GM20431 (cell line): ENCODE data around the gene LINC00632.
"Not testable (repeated sequence)": the region's sequence is repeated elsewhere in the genome, so short reads cannot be mapped to it uniquely, and the experiment has no call there.

Experiments
- in situ Hi-C: fragments of 300-500 bp; cut with MseI, MboI; formaldehyde crosslinking; loops from one replicate; pipeline ENCODE4 v1.15.0; 2020; ENCODE audit warnings: low sequenced_read_pairs; ENCODE audit not compliant: unreplicated experiment

Gene LINC00632

DNA sequence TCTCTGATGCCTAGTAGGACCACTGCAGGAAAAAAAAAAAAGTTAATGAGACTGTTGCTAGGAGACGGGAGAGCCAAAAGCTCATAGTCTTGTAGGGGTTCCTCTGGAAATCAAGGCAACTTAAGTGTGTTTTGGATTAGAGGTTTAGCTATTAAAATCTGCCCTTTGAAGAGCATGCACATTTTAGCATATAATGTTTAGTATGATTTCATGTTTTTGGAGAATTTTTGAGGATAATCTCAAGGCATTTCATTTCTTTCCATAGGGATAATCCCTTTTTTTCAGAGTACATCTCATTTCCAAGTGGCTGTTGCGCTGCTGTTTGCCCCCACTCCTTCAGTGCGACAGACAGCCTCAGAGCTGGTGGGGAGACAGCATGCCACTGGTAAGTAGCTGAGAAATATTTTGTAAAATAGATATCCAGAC lies at the start of gene LINC00632:
Gene LINC00632 (plus strand): TSS at position 339 of the 426 bp plus-strand sequence.
- in situ Hi-C loops = no loop called here

GRCh38 chrX:140661643-140662042 lies 47.9 kb upstream of the LINC00632 start:
- in situ Hi-C loops = no loop called here

DNA sequence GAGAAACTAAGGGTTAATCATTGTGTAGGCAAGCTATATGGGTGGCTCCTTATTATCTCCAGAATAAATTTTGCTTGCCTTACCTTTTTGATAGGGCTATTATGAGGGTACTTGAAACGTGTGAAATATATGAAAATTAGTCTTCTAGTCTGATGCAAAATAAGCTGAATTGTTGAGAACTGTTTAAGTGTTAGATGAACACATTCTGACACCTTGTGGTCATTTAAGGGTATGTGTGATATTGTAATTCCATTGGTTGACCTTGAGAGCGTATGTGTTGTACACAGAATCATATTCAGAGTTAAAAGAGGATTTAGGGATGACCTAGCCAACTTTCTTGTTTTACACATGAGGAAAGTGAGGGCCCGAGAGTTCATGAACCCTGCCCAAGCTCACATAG lies 44.6 kb upstream of the LINC00632 start:
- in situ Hi-C loops = no loop called here

DNA sequence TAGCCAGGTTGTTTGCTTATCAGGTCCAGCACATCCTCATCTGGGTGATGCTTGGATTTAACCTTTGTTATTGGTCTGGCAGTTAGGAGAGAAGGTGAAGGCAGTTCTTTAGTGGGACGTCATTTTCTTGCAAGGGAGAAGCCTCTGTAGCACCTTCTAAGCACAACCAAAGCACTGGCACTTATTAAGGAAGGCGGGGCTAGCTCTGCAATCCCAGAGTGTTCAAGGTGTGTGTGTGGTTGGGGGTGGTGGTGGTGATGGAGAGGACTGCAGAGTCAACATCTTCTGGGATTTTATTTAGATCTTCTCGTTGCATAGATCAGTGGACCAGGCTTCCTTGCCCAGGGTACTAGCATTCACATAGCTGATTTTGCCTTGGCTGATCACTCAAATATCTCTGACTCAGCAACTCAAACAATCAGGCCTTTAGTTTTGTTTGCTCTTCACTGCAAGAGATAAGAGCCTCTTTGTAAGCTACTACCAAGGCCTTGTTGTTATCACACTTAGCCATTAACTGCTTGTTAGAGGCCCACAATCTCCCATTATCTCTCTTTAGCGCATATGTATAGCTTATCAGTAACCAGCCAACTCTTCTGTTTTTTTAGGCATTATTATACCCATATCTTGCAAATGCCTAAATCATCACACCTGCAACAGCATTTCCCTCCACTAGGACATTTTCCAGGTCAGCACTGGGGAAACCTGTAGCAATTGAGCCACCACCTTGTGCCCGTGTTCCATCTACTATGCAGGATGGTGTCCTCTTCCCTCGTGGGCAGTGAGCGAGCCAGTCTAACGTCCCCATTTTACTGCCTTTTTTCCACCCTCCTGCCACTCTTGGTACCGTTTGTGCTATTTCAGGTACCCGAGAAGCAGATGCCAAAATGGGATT lies 36.5 kb upstream of the LINC00632 start:
- in situ Hi-C loops = no loop called here

DNA sequence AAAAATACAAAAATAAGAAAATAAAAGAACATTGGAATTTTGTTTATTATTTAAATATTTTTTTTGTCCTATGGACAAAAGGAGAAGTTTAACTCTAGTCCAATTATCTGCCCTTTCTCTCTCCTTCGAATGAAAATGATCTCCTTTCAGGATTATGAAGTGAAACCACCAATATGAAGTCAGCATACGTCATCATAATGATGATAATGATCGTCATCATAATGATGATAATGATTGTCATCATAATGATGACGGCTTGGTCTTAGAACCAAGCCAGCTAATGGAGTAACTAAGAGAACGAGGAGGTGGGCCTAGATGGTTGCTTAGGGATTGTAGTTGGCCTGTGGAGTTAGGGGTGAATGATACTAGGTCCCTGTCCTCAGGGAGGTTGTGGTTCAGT lies 21.9 kb upstream of the LINC00632 start:
- in situ Hi-C loops = no loop called here

- in situ Hi-C loops = not testable (repeated sequence)
These were observed 18.0 kb upstream of the LINC00632 start for GRCh38 chrX:140691596-140691995.

- in situ Hi-C loops = no loop called here
These were observed 11.9 kb upstream of the LINC00632 start for GRCh38 chrX:140697618-140698017.

- in situ Hi-C loops = no loop called here
These were observed 8.1 kb upstream of the LINC00632 start for GRCh38 chrX:140701480-140701879.

GRCh38 chrX:140710710-140711109 lies 1.2 kb downstream of the LINC00632 start:
- in situ Hi-C loops = no loop called here

DNA sequence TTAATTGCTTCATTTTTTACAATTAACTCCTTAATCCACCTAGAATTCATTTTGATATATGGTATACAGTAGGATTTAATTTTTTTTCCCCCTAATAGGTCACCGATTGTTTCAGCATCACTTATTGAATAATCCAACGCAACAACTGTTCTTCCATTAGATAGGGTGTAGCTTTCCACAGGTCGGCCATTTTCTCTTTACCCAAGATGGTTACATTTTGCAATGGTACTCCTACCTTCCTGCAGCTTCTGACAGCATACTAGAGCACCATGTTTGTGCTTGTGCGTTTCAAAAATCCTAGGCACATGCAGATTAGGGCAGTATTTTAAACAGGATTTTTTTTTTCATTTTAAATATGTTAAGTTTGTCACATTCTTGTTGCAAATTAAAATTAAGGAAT lies 2.3 kb downstream of the LINC00632 start:
- in situ Hi-C loops = no loop called here

DNA sequence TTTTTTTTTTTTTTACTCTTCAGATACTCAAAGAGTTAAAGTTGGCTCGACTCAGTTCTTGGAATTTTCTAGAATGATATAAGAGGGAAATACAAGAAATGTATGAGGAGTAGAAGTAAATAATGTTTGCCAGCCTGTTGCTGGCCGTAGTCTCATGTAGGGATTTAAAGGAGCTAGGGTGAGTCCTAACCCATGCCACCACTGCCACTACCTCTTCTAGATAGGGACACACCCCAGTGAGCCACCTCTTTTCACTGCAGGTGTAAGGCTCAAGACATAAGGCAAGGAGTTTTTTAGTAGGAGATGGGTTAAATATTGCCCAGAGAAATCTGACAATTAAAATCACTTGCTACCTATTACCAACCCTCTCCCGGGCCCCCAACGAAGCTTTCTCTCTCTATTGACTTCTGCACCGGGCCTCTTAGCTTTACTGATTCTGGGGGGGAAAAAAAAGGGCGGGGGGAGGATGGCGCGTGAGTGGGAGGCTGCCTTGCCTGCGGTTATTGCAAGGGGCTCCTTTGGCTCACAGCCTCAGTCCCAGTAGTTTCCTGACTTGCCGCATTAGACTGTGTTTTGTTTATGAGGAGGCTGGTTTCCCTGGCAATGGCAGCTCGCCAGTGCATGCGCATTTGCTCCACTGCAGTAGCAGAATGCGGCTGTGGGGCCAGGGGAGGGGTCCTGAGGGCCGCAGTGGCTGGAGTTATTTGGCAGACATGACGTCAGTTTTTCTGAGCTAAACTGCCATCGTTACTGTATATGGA lies 3.0 kb downstream of the LINC00632 start:
- in situ Hi-C loops = no loop called here

GRCh38 chrX:140713174-140713539 lies 3.6 kb downstream of the LINC00632 start:
- in situ Hi-C loops = no loop called here

- in situ Hi-C loops = no loop called here
These were observed 6.2 kb downstream of the LINC00632 start for GRCh38 chrX:140715787-140716186.

- in situ Hi-C loops = no loop called here
These were observed 13.7 kb downstream of the LINC00632 start for GRCh38 chrX:140723121-140723715.

DNA sequence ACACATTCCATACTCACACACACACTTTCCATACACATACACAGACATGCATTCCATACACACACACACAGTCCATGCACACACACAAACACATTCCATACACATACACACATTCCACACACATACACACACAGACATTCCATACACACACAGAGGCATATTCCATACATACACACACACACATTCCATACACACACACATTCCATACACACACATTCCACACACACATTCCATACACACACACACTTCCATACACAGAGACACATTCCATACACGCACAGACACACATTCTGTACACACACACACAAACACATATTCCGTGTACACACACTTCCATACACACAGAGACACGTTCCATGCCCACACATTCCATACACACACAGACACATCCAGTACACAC lies 14.8 kb downstream of the LINC00632 start:
- in situ Hi-C loops = no loop called here

GRCh38 chrX:140724736-140725135 lies 15.2 kb downstream of the LINC00632 start:
- in situ Hi-C loops = no loop called here

DNA sequence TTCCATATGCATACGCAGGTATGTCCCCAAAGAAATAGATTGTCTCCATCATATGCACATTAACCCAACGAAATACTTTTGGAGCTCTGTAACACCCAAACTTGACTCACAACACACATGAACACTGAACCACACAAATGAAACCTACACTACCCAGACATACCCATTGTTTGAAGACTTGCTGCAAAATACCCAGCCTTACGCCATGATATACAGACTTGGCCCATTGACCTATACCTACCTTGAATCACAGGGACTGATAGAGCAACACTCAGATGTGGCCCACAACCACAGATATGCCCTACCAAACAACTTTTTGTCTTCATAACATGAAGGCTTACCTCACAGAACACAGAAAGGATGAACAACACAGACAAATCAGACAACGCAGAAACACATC lies 15.9 kb downstream of the LINC00632 start:
- in situ Hi-C loops = no loop called here

DNA sequence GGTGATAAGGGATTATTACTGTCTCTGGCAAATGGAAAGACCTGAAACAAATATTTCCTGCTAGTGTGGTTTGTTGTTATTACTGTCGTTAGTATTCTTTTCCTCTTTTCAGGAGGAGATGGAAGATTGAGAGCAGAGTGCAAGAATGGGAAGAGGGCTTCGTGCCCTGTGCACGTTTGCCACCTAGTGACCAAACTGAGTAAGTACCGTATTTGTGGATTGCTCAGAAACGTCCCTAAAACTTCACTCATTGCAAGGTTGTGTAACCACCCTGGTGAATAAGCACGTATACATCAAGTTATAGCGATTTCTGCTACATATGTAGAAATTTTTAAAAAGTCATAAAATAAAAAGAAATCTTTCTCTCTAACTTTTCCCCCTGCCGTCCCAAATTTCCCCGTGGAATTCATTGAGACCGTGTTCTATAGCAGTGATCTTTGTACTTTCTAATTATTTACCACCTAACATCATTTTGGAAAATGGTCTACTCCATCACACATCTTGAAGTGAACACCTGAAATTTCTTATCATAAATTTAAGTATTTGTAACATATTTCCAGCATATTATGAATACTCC lies 24.3 kb downstream of the LINC00632 start:
- in situ Hi-C loops = no loop called here

DNA sequence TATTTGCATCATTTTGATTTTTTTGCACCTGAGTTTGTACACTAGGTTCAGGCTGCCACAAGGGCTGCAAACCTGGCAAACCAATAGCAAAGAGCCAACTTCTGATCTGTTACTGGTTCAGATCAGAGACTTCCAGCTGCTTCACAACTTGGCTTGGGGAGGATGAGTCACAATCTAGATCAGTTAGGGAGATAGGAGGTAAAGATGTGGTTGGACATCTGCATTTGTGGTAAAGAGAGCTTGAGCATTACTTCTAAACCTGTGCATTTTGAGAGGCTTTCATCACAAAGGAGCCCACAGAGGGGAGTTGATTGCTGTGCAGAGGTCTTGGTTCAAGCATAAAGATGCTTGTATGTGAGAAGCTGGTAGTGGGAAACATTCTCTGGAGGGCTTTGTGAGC lies 34.5 kb downstream of the LINC00632 start:
- in situ Hi-C loops = no loop called here

DNA sequence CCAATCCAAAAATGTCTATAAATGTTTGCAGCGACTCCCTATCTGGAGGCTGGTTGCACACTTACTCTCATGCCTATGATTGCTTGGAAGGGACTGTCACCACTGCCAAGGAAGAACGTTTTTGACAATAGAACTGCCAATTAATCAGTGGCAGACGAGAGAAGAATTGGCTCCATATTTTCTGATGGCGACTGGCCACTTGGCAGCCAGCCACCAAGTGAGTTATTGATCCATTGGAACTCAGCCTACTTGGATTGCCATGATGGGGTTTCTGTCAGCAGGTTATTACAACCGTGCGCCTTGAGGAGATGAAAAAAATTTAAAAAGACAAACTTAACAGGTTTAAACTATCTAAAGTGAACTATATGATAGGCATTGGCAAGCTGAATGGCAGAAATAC lies 47.4 kb downstream of the LINC00632 start:
- in situ Hi-C loops = no loop called here

- in situ Hi-C loops = no loop called here
These were observed 52.5 kb downstream of the LINC00632 start for GRCh38 chrX:140762061-140762460.
